Measurements from ENCODE around the gene APOO.
"Not testable (repeated sequence)": the region's sequence is repeated elsewhere in the genome, so short reads cannot be mapped to it uniquely, and the experiment has no call there.

DNA sequence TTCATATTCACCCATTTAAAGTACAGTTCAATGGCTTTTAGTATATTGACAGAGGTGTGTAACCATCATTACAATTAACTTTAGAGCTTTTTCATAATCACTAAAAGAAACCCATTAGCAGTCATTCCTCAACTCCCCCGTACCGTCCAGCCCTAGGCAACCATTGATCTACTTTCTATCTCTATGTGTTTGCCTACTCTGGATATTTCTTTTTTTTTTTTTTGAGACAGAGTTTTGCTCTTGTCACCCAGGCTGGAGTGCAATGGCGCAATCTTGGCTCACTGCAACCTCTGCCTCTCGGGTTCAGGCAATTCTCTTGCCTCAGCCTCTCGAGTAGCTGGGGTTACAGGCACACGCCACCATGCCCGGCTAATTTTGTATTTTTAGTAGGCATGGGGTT is 48.5 kb downstream of the APOO start:
- TF ChIP-seq, protein P1, sequence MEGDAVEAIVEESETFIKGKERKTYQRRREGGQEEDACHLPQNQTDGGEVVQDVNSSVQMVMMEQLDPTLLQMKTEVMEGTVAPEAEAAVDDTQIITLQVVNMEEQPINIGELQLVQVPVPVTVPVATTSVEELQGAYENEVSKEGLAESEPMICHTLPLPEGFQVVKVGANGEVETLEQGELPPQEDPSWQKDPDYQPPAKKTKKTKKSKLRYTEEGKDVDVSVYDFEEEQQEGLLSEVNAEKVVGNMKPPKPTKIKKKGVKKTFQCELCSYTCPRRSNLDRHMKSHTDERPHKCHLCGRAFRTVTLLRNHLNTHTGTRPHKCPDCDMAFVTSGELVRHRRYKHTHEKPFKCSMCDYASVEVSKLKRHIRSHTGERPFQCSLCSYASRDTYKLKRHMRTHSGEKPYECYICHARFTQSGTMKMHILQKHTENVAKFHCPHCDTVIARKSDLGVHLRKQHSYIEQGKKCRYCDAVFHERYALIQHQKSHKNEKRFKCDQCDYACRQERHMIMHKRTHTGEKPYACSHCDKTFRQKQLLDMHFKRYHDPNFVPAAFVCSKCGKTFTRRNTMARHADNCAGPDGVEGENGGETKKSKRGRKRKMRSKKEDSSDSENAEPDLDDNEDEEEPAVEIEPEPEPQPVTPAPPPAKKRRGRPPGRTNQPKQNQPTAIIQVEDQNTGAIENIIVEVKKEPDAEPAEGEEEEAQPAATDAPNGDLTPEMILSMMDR (IDR thresholded peaks at IDR 0.05) = not testable (repeated sequence)
- TF ChIP-seq POLR2A (IDR thresholded peaks at IDR 0.05) = not testable (repeated sequence)

Measured in uterus (tissue), 2 donors.